ENCODE results near the gene ZSWIM6. TPM values are rescaled to one million over a fixed set of nuclear protein-coding genes. Genes with fewer than 3 reads are reported as not detected.

Gene ZSWIM6
- total RNA-seq, 2 donors from 2014 or later: 10.6 to 18.8 TPM

- Histone ChIP-seq H3K36me3 (no peaks in the 10 kb centered on the region), H3K27ac (no peak overlapping the region), H3K27me3 (replicated peaks; ENCODE audit: insufficient read depth) (no peaks in the 10 kb centered on the region), H3K4me1 (ENCODE audit: control insufficient read depth in 1 of 2, low read depth in 2 of 2) (peaks cover 28 to 29% of the 10 kb centered on the region in 2 donors), H3K9me3 (no peaks in the 10 kb centered on the region), H3K4me3 (no peak overlapping the region)
- ATAC-seq (ENCODE audit: insufficient number of reproducible peaks, low FRiP score, low read depth) (no peak), DNase-seq (ENCODE audit: low spot score) (no peak)
- no peak for TF ChIP-seq CTCF (IDR thresholded peaks at IDR 0.05)
These were observed 132.5 kb downstream of the ZSWIM6 start for GRCh38 chr5:61464512-61464911.

- Histone ChIP-seq H3K27me3 (replicated peaks; ENCODE audit: insufficient read depth) (no peaks in the 10 kb centered on the region), H3K27ac (no peak overlapping the region), H3K9me3 (no peaks in the 10 kb centered on the region), H3K4me3 (no peak overlapping the region), H3K4me1 (ENCODE audit: control insufficient read depth in 1 of 2, low read depth in 2 of 2) (peaks cover 28 to 29% of the 10 kb centered on the region in 2 donors), H3K36me3 (no peaks in the 10 kb centered on the region)
- TF ChIP-seq CTCF (IDR thresholded peaks at IDR 0.05): no peak
- DNase-seq (ENCODE audit: low spot score): no peak
- ATAC-seq (ENCODE audit: insufficient number of reproducible peaks, low FRiP score, low read depth): no peak
These were observed 133.0 kb downstream of the ZSWIM6 start for GRCh38 chr5:61465066-61465465.

GRCh38 chr5:61465496-61465895 lies 133.4 kb downstream of the ZSWIM6 start:
- Histone ChIP-seq H3K36me3 (no peaks in the 10 kb centered on the region), H3K27ac (no peak overlapping the region), H3K4me1 (ENCODE audit: control insufficient read depth in 1 of 2, low read depth in 2 of 2) (peaks cover 28 to 29% of the 10 kb centered on the region in 2 donors), H3K4me3 (no peak overlapping the region), H3K9me3 (no peaks in the 10 kb centered on the region), H3K27me3 (replicated peaks; ENCODE audit: insufficient read depth) (no peaks in the 10 kb centered on the region)
- TF ChIP-seq CTCF (IDR thresholded peaks at IDR 0.05): no peak
- DNase-seq (ENCODE audit: low spot score) (no peak), ATAC-seq (ENCODE audit: insufficient number of reproducible peaks, low FRiP score, low read depth) (no peak)

GRCh38 chr5:61466017-61466416 lies 134.0 kb downstream of the ZSWIM6 start:
- no peak for TF ChIP-seq CTCF (IDR thresholded peaks at IDR 0.05)
- H3K27ac ChIP-seq: no peak overlapping the region
- no peaks in the 10 kb centered on the region for H3K36me3 ChIP-seq
- no peak for DNase-seq (ENCODE audit: low spot score)
- no peaks in the 10 kb centered on the region for H3K27me3 ChIP-seq (replicated peaks; ENCODE audit: insufficient read depth)
- no peak for ATAC-seq (ENCODE audit: insufficient number of reproducible peaks, low FRiP score, low read depth)
- no peaks in the 10 kb centered on the region for H3K9me3 ChIP-seq
- peaks cover 26 to 29% of the 10 kb centered on the region in 2 donors for H3K4me1 ChIP-seq (ENCODE audit: control insufficient read depth in 1 of 2, low read depth in 2 of 2)
- H3K4me3 ChIP-seq: no peak overlapping the region

- H3K27ac ChIP-seq: no peak overlapping the region
- DNase-seq (ENCODE audit: low spot score) (no peak), ATAC-seq (ENCODE audit: insufficient number of reproducible peaks, low FRiP score, low read depth) (no peak)
- no peaks in the 10 kb centered on the region for H3K36me3 ChIP-seq
- TF ChIP-seq CTCF (IDR thresholded peaks at IDR 0.05): no peak
- peaks cover 17 to 21% of the 10 kb centered on the region in 2 donors for H3K4me1 ChIP-seq (ENCODE audit: control insufficient read depth in 1 of 2, low read depth in 2 of 2)
- H3K27me3 ChIP-seq (replicated peaks; ENCODE audit: insufficient read depth): no peaks in the 10 kb centered on the region
- no peak overlapping the region for H3K4me3 ChIP-seq
- H3K9me3 ChIP-seq: no peaks in the 10 kb centered on the region
These were observed 135.9 kb downstream of the ZSWIM6 start for GRCh38 chr5:61467766-61468482.

All from thoracic aorta (tissue), 2 donors.